Sigmoid colon (tissue), 4 donors: ENCODE data around the gene GALNT17.

Experiments used
- CTCF ChIP-seq, 4 experiments: fragments of 450-650 bp in 3 of 4; fragments of 200-600 bp in 1 of 4; IDR thresholded peaks; one replicate each; pipeline ENCODE4 v1.5.1; 2016 to 2019; ENCODE audit warnings: antibody characterized with exemption in 4 of 4, mild to moderate bottlenecking in 3 of 4, moderate library complexity in 2 of 4
- EP300 ChIP-seq, 4 donors: sonication (generic); formaldehyde crosslinking; IDR thresholded peaks; one replicate each; pipeline ENCODE4 v1.6.1; 2017; ENCODE audit warnings: antibody characterized with exemption in 4 of 4
- POLR2A ChIP-seq, 2 donors: fragments of 450-650 bp; IDR thresholded peaks; one replicate each; pipeline ENCODE4 v1.6.1; 2016; ENCODE audit warnings: antibody characterized with exemption in 2 of 2, mild to moderate bottlenecking in 2 of 2, moderate library complexity in 2 of 2

GRCh38 chr7:71521506-71521905 is 389.6 kb downstream of the GALNT17 start:
- TF ChIP-seq POLR2A (IDR thresholded peaks at IDR 0.05), result no peak
- no peak for TF ChIP-seq CTCF (IDR thresholded peaks at IDR 0.05)
- no peak for TF ChIP-seq EP300 (IDR thresholded peaks at IDR 0.05)
